ENCODE data around the gene SLC43A1. TPM values are rescaled to one million over a fixed set of nuclear protein-coding genes. Genes with fewer than 3 reads are reported as not detected.

The SLC43A1 gene
- total RNA-seq, 2 experiments from 2014 or later, result 29.9 to 31.7 TPM

- Mint-ChIP-seq H3K9me3 (no peaks in the 10 kb centered on the region), H3K36me3 (ENCODE audit: low read depth) (no peaks in the 10 kb centered on the region), H3K4me3 (no peak overlapping the region), H3K27me3 (peaks cover 44% of the 10 kb centered on the region), H3K4me1 (peaks cover 33% of the 10 kb centered on the region), H3K27ac (no peak overlapping the region)
- CTCF ChIA-PET, result interaction anchor here (0.8 to 3.9 kb wide), 8 partner anchors 10 to 128 kb away, joined by 3 to 32 read pairs (median 4); no protein-coding TSS in a partner anchor
- POLR2A ChIA-PET, result interaction anchor here (1.2 kb wide), 1 partner anchor 14 kb away, joined by 5 read pairs; the partner anchor contains the start of gene RTN4RL2
- peak; percentile 51 for DNase-seq
Measured at GRCh38 chr11:57474017-57474802, 41.3 kb downstream of the SLC43A1 start.

- Mint-ChIP-seq H3K4me3 (no peak overlapping the region), H3K27ac (no peak overlapping the region), H3K36me3 (ENCODE audit: low read depth) (no peaks in the 10 kb centered on the region), H3K9me3 (no peaks in the 10 kb centered on the region), H3K4me1 (peaks cover 33% of the 10 kb centered on the region), H3K27me3 (peaks cover 46% of the 10 kb centered on the region)
- CTCF ChIA-PET, result interaction anchor here (1.0 to 3.9 kb wide), 7 partner anchors 9 to 171 kb away, joined by 3 to 32 read pairs (median 4); no protein-coding TSS in a partner anchor
- DNase-seq, result no peak
- POLR2A ChIA-PET, result no interaction called here
Measured at GRCh38 chr11:57473285-57473841, 42.1 kb downstream of the SLC43A1 start.

GRCh38 chr11:57471496-57471895 lies 44.0 kb downstream of the SLC43A1 start:
- no peak overlapping the region for H3K4me3 Mint-ChIP-seq
- H3K36me3 Mint-ChIP-seq (ENCODE audit: low read depth), result no peaks in the 10 kb centered on the region
- no peak for DNase-seq
- ChIA-PET POLR2A (no interaction called here), CTCF (interaction anchor here (3.7 to 3.9 kb wide), 2 partner anchors 13 to 21 kb away, joined by 24 to 32 read pairs; no protein-coding TSS in a partner anchor)
- H3K27ac Mint-ChIP-seq, result no peak overlapping the region
- H3K4me1 Mint-ChIP-seq, result peaks cover 29% of the 10 kb centered on the region
- peaks cover 34% of the 10 kb centered on the region for H3K27me3 Mint-ChIP-seq
- H3K9me3 Mint-ChIP-seq, result no peaks in the 10 kb centered on the region

GRCh38 chr11:57469268-57469667 lies 46.2 kb downstream of the SLC43A1 start:
- ChIA-PET POLR2A (interaction anchor here (1.5 kb wide), 1 partner anchor 8 kb away, joined by 3 read pairs; the partner anchor contains the start of gene RTN4RL2), CTCF (interaction anchor here (0.8 kb wide), 1 partner anchor 12 kb away, joined by 3 read pairs; no protein-coding TSS in a partner anchor)
- peaks cover 18% of the 10 kb centered on the region for H3K27me3 Mint-ChIP-seq
- H3K36me3 Mint-ChIP-seq (ENCODE audit: low read depth), result no peaks in the 10 kb centered on the region
- H3K9me3 Mint-ChIP-seq, result no peaks in the 10 kb centered on the region
- H3K4me1 Mint-ChIP-seq, result peaks cover 11% of the 10 kb centered on the region
- no peak overlapping the region for H3K27ac Mint-ChIP-seq
- no peak for DNase-seq
- no peak overlapping the region for H3K4me3 Mint-ChIP-seq

- peaks cover 16% of the 10 kb centered on the region for H3K27me3 Mint-ChIP-seq
- H3K36me3 Mint-ChIP-seq (ENCODE audit: low read depth), result no peaks in the 10 kb centered on the region
- no peaks in the 10 kb centered on the region for H3K9me3 Mint-ChIP-seq
- DNase-seq, result no peak
- ChIA-PET CTCF (interaction anchor here (0.8 kb wide), 1 partner anchor 11 kb away, joined by 3 read pairs; no protein-coding TSS in a partner anchor), POLR2A (no interaction called here)
- H3K27ac Mint-ChIP-seq, result no peak overlapping the region
- peaks cover 3% of the 10 kb centered on the region for H3K4me1 Mint-ChIP-seq
- no peak overlapping the region for H3K4me3 Mint-ChIP-seq
Measured at GRCh38 chr11:57468276-57468675, 47.2 kb downstream of the SLC43A1 start.

- peaks cover 18% of the 10 kb centered on the region for H3K27me3 Mint-ChIP-seq
- no peaks in the 10 kb centered on the region for H3K36me3 Mint-ChIP-seq (ENCODE audit: low read depth)
- no peak overlapping the region for H3K27ac Mint-ChIP-seq
- no peak overlapping the region for H3K4me3 Mint-ChIP-seq
- no peak for DNase-seq
- no peaks in the 10 kb centered on the region for H3K4me1 Mint-ChIP-seq
- ChIA-PET POLR2A (no interaction called here), CTCF (no interaction called here)
- no peaks in the 10 kb centered on the region for H3K9me3 Mint-ChIP-seq
Measured at GRCh38 chr11:57467508-57468157, 47.9 kb downstream of the SLC43A1 start.

GRCh38 chr11:57466680-57467079 lies 48.8 kb downstream of the SLC43A1 start:
- no peaks in the 10 kb centered on the region for H3K36me3 Mint-ChIP-seq (ENCODE audit: low read depth)

GRCh38 chr11:57464539-57465181 lies 50.8 kb downstream of the SLC43A1 start:
- Mint-ChIP-seq H3K27ac (no peak overlapping the region), H3K4me3 (no peak overlapping the region), H3K4me1 (peaks cover 12% of the 10 kb centered on the region), H3K36me3 (ENCODE audit: low read depth) (no peaks in the 10 kb centered on the region), H3K9me3 (no peaks in the 10 kb centered on the region), H3K27me3 (peaks cover 38% of the 10 kb centered on the region)
- no peak for DNase-seq
- ChIA-PET CTCF (interaction anchor here (1.0 to 1.4 kb wide), 4 partner anchors 9 to 22 kb away, joined by 3 to 5 read pairs (median 3); no protein-coding TSS in a partner anchor), POLR2A (no interaction called here)

More at GRCh38 chr11:57466680-57467079, 48.8 kb downstream of the SLC43A1 start:
- no peak for DNase-seq
- ChIA-PET CTCF (no interaction called here), POLR2A (interaction anchor here (1.1 kb wide), 1 partner anchor 64 kb away, joined by 3 read pairs; the partner anchor contains the start of gene TIMM10)
- H3K27me3 Mint-ChIP-seq, result peaks cover 25% of the 10 kb centered on the region
- H3K4me1 Mint-ChIP-seq, result no peaks in the 10 kb centered on the region
- H3K27ac Mint-ChIP-seq, result no peak overlapping the region
- no peaks in the 10 kb centered on the region for H3K9me3 Mint-ChIP-seq
- no peak overlapping the region for H3K4me3 Mint-ChIP-seq

GRCh38 chr11:57463671-57464538 lies 51.6 kb downstream of the SLC43A1 start:
- Mint-ChIP-seq H3K9me3 (no peaks in the 10 kb centered on the region), H3K36me3 (ENCODE audit: low read depth) (no peaks in the 10 kb centered on the region), H3K4me1 (peaks cover 17% of the 10 kb centered on the region), H3K27ac (no peak overlapping the region), H3K4me3 (no peak overlapping the region), H3K27me3 (peaks cover 42% of the 10 kb centered on the region)
- ChIA-PET CTCF (interaction anchor here (1.0 to 1.4 kb wide), 4 partner anchors 9 to 22 kb away, joined by 3 to 5 read pairs (median 3); no protein-coding TSS in a partner anchor), POLR2A (no interaction called here)
- no peak for DNase-seq

- ChIA-PET CTCF (no interaction called here), POLR2A (no interaction called here)
- Mint-ChIP-seq H3K4me1 (peaks cover 26% of the 10 kb centered on the region), H3K9me3 (no peaks in the 10 kb centered on the region), H3K4me3 (no peak overlapping the region), H3K27me3 (peaks cover 44% of the 10 kb centered on the region), H3K27ac (no peak overlapping the region), H3K36me3 (ENCODE audit: low read depth) (no peaks in the 10 kb centered on the region)
- DNase-seq, result no peak
Measured at GRCh38 chr11:57462597-57462996, 52.9 kb downstream of the SLC43A1 start.

GRCh38 chr11:57461841-57462489 lies 53.5 kb downstream of the SLC43A1 start:
- H3K9me3 Mint-ChIP-seq, result no peaks in the 10 kb centered on the region
- no peak overlapping the region for H3K27ac Mint-ChIP-seq
- POLR2A ChIA-PET, result interaction anchor here (1.5 kb wide), 1 partner anchor 8 kb away, joined by 3 read pairs; no protein-coding TSS in a partner anchor
- H3K27me3 Mint-ChIP-seq, result peaks cover 49% of the 10 kb centered on the region
- no peak for DNase-seq
- H3K4me3 Mint-ChIP-seq, result no peak overlapping the region
- peaks cover 31% of the 10 kb centered on the region for H3K4me1 Mint-ChIP-seq
- CTCF ChIA-PET, result interaction anchor here (0.7 kb wide), 2 partner anchors 11 to 64 kb away, joined by 3 read pairs; no protein-coding TSS in a partner anchor
- no peaks in the 10 kb centered on the region for H3K36me3 Mint-ChIP-seq (ENCODE audit: low read depth)
